ENCODE results near the gene SLX9.

SLX9 gene

GRCh38 chr21:44898011-44898488, 41.8 kb upstream of the SLX9 start:
- no peak for TF ChIP-seq CTCF (IDR thresholded peaks at IDR 0.05; ENCODE audit: low read length, missing control alignments)
- DNase-seq (ENCODE audit: low read depth): no peak
- H3K4me3 ChIP-seq (replicated peaks; ENCODE audit: low read depth, low read length): no peak overlapping the region

- TF ChIP-seq CTCF (IDR thresholded peaks at IDR 0.05; ENCODE audit: low read length, missing control alignments): no peak
- no peak for DNase-seq (ENCODE audit: low read depth)
- no peak overlapping the region for H3K4me3 ChIP-seq (replicated peaks; ENCODE audit: low read depth, low read length)
Measured at GRCh38 chr21:44898851-44899767, 40.7 kb upstream of the SLX9 start.

GRCh38 chr21:44899768-44900558, 39.9 kb upstream of the SLX9 start:
- no peak for DNase-seq (ENCODE audit: low read depth)
- no peak for TF ChIP-seq CTCF (IDR thresholded peaks at IDR 0.05; ENCODE audit: low read length, missing control alignments)
- no peak overlapping the region for H3K4me3 ChIP-seq (replicated peaks; ENCODE audit: low read depth, low read length)

GRCh38 chr21:44900559-44901251, 39.1 kb upstream of the SLX9 start:
- TF ChIP-seq CTCF (IDR thresholded peaks at IDR 0.05; ENCODE audit: low read length, missing control alignments): no peak
- no peak for DNase-seq (ENCODE audit: low read depth)
- no peak overlapping the region for H3K4me3 ChIP-seq (replicated peaks; ENCODE audit: low read depth, low read length)

DNA sequence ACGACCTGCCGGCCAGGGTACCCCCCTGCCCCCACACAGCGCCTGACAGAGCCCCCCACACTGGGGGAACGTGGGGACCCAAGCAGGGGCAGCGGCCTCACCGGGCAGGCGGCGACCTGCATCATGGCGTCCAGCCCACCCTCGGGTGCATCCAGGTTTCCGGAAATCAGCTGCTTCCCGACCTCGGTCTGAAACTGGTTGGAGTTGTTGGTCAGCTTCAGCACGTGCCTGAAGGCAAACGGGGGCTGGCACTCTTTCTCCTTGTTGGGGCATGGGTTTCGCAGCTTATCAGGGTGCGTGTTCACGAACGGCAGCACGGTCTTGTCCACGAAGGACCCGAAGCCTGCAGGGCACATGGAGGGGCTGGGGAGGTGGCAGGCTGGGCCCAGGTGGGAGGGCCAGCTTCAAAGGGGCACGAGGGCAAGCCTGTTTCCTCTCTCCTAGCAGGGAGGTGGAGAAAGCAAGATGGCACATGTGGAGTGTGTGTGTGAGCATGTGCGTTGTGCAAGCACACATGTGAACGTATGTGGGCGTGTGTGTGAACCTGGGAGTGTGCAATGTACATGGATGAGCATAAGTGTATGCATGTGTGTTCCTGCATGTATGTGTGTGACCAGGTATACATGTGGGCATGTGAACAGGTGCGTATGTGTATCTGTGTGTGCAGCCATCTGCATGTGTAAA, 38.3 kb upstream of the SLX9 start:
- H3K4me3 ChIP-seq (replicated peaks; ENCODE audit: low read depth, low read length): no peak overlapping the region
- no peak for DNase-seq (ENCODE audit: low read depth)
- TF ChIP-seq CTCF (IDR thresholded peaks at IDR 0.05; ENCODE audit: low read length, missing control alignments): no peak

Measured in fibroblast of pulmonary artery (primary cell).